NCI-H345 treated with DMSO at 0.1 percent for 48 hours (cell line): ENCODE measurements around the gene ARID4B.
"Not testable (repeated sequence)": the region's sequence is repeated elsewhere in the genome, so short reads cannot be mapped to it uniquely, and the experiment has no call there.

ENCODE experiments used
- DNase-seq: peaks from one replicate; lab custom pipeline; 2025; ENCODE audit not compliant: unreplicated experiment; lab: John Stamatoyannopoulos, UW

Gene ARID4B

GRCh38 chr1:235270625-235271024 is 57.4 kb downstream of the ARID4B start:
- no peak for DNase-seq

GRCh38 chr1:235269990-235270389 is 58.0 kb downstream of the ARID4B start:
- not testable (repeated sequence) for DNase-seq

- no peak for DNase-seq
These were observed 59.4 kb downstream of the ARID4B start for GRCh38 chr1:235268379-235269125.

- DNase-seq = no peak
These were observed 61.0 kb downstream of the ARID4B start for GRCh38 chr1:235266967-235267366.

GRCh38 chr1:235266325-235266724 is 61.7 kb downstream of the ARID4B start:
- no peak for DNase-seq

GRCh38 chr1:235265900-235266299 is 62.1 kb downstream of the ARID4B start:
- DNase-seq = no peak

- DNase-seq = no peak
These were observed 63.7 kb downstream of the ARID4B start for GRCh38 chr1:235264327-235264726.

- no peak for DNase-seq
These were observed 65.4 kb downstream of the ARID4B start for GRCh38 chr1:235262539-235262938.

GRCh38 chr1:235261243-235261642 is 66.7 kb downstream of the ARID4B start:
- no peak for DNase-seq

- no peak for DNase-seq
These were observed 68.7 kb downstream of the ARID4B start for GRCh38 chr1:235259133-235259778.

- DNase-seq = not testable (repeated sequence)
These were observed 69.9 kb downstream of the ARID4B start for GRCh38 chr1:235258068-235258467.

GRCh38 chr1:235254721-235255120 is 73.3 kb downstream of the ARID4B start:
- no peak for DNase-seq

- peak; percentile 36 for DNase-seq
These were observed 74.6 kb downstream of the ARID4B start for GRCh38 chr1:235253219-235253962.

- DNase-seq = no peak
These were observed 77.5 kb downstream of the ARID4B start for GRCh38 chr1:235250430-235250829.

GRCh38 chr1:235246022-235246948 is 81.7 kb downstream of the ARID4B start:
- no peak for DNase-seq

GRCh38 chr1:235244974-235245592 is 82.9 kb downstream of the ARID4B start:
- no peak for DNase-seq

GRCh38 chr1:235240960-235241359 is 87.0 kb downstream of the ARID4B start:
- DNase-seq = no peak

GRCh38 chr1:235239851-235240250 is 88.1 kb downstream of the ARID4B start:
- no peak for DNase-seq

- DNase-seq = no peak
These were observed 89.4 kb downstream of the ARID4B start for GRCh38 chr1:235238558-235238957.

GRCh38 chr1:235236128-235236527 is 91.9 kb downstream of the ARID4B start:
- DNase-seq = no peak
